HG02571 (cell line): ENCODE data around the gene GPR50.
A peak's percentile ranks its signal among the peaks of the same experiment; 100 is the strongest.

Source experiments
- ATAC-seq: cut with Tn5 transposase; IDR thresholded peaks from one replicate; pipeline ENCODE4 v1.9.1; 2021; ENCODE audit warnings: mild to moderate bottlenecking, moderate library complexity; ENCODE audit not compliant: unreplicated experiment

Gene GPR50

GRCh38 chrX:151176231-151176750, at the start of gene GPR50:
Gene GPR50 (plus strand): TSS chrX:151176584. CDS start chrX:151176722, 138 bp downstream.
- ATAC-seq = no peak

DNA sequence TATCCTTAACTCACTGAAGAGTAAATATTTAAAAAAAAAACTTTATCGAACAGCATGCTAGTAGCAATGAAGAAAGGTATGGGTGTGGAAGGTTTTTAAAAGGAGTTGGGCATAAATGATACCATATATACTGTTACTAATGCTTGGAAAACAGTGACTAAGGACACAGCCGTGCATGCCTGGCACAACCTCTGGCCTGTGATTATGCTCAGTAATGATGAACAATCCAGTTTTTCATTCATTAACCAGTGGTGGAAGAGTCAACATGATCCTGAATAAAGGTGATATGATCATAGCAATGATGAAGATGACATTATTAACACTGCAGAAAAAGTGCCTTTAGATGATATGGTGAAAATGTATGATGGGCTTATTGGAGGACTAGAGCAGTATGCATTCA, 43.9 kb upstream of the GPR50 start:
- no peak for ATAC-seq

- ATAC-seq = peak; percentile 71
Measured at GRCh38 chrX:151151665-151152267, 24.6 kb upstream of the GPR50 start.

DNA sequence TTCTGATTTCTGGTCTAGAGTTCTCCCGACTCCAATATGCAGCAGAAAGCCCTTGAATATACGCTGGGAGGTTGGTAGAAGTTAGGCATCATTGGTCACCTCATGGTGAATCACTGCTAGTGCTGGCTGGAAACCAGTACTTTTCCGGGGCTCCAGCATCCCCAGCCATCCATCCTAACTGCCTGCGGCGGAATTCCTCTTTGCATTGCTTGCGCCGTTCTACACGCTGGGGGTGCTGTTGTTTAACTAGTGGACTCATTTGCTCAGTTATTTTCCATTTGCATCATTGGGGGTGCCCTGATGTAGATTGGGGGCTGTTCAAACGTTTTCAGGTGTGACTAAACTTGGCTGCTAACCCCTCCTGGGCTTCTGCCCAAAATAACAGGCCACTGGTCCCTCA, 23.3 kb upstream of the GPR50 start:
- ATAC-seq = no peak

- ATAC-seq = no peak
Measured at GRCh38 chrX:151153667-151154066, 22.7 kb upstream of the GPR50 start.

DNA sequence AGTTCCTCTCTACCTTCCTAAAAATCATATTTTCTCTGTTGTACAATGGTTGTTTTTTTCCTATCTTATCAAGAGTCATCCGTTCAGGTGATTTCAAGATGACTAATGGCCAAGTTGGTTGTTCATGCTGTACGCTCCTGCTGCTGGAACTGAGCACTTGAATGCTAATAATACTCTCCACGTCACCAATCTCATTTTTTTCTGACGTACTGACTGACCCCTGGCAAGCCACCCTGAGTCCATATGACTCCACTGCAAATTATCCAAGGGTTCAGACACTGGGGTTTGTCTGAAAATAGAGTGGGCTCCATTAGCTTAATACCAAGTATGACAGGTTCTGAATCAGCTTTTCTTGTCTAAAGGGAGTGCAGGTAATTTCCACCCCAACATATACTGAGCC, 21.1 kb upstream of the GPR50 start:
- ATAC-seq = no peak

- ATAC-seq = no peak
Measured at GRCh38 chrX:151161690-151162089, 14.7 kb upstream of the GPR50 start.

GRCh38 chrX:151167791-151168345, 8.5 kb upstream of the GPR50 start:
- no peak for ATAC-seq

- no peak for ATAC-seq
Measured at GRCh38 chrX:151169783-151170182, 6.6 kb upstream of the GPR50 start.

- ATAC-seq = no peak
Measured at GRCh38 chrX:151174581-151175282, 1.7 kb upstream of the GPR50 start.

DNA sequence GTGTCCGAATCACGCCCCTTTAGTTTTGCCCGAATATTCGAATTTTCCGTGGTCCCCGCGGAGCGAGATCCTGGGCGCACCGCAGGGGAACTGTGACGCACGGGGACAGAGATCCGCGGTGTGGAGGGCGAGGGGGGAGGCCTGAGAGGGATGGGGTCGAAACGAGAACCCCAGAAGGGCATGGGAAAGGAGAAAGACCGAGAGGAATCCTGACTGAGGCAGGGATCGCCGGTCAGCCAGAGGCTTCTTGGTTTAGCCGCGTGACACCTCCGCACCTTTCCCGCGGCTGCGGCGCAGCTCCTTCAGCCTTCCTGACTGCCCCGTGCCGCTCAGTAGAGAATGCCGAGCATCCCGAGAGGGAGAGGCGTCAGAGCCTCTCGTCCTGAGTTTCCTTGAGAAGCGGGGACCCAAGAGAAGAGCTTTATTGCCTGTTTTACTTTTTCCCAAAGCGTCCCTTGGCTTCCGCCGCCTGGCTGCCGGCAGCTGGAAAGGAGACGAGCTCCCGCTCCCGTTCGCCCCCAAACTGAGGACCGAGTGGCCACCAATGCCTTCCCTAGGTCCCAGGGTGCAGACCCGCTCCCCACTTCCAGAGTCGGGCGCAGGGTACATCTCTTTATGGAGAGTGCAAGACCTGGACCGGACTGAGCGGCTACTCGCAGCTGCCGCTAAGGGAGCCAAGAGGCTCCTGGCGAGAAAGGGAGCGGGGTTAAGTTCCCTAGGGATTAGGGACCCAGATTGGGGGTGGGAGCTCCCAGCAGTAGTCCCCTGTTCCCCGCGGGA, 911 bp upstream of the GPR50 start:
- no peak for ATAC-seq

- ATAC-seq = no peak
Measured at GRCh38 chrX:151177141-151178027, 1.0 kb downstream of the GPR50 start.

DNA sequence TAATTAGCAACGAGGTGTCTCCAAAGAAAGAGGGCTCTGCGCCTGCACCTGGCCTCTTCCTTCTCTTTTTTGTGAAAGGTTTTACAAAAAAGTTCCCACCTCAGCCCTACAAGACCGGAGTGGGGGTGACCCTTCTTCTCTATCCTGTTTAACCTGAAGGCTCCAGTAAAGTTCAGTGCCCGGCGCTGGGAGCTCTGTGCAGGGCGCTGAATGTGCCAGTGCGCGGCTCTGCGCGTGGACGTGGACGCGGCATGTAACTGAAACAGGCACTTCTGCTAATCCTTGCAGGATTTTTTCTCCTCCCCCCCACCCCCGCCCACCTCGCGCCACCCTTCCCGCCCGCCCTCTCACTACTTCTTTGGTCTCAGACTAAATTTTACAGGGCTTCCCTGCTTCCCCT, 2.4 kb downstream of the GPR50 start:
- ATAC-seq = no peak

DNA sequence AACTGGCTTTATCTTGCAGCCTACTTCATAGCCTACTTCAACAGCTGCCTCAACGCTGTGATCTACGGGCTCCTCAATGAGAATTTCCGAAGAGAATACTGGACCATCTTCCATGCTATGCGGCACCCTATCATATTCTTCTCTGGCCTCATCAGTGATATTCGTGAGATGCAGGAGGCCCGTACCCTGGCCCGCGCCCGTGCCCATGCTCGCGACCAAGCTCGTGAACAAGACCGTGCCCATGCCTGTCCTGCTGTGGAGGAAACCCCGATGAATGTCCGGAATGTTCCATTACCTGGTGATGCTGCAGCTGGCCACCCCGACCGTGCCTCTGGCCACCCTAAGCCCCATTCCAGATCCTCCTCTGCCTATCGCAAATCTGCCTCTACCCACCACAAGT, 4.0 kb downstream of the GPR50 start:
- no peak for ATAC-seq

- ATAC-seq = no peak
Measured at GRCh38 chrX:151181088-151181487, 4.7 kb downstream of the GPR50 start.

- no peak for ATAC-seq
Measured at GRCh38 chrX:151183233-151183753, 6.9 kb downstream of the GPR50 start.

GRCh38 chrX:151183912-151184565, 7.7 kb downstream of the GPR50 start:
- ATAC-seq = no peak

DNA sequence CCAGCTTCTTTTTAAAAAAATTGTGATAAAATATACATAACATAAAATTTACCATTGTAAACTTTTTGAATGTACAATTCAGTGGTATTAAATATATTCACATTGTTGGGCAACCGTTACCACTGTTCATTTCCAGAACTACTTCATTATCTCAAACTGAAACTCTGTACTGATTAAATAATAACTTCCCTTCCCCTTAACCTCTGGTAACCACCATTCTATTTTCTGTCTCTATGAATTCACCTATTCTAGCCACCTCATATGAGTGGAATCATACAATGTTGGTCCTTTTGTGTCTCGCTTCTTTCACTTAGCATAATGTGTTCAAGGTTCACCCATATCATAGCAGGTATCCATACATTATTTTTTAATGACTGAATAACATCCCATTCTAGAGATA, 8.3 kb downstream of the GPR50 start:
- ATAC-seq = no peak

GRCh38 chrX:151206871-151207270, 30.5 kb downstream of the GPR50 start:
- no peak for ATAC-seq

GRCh38 chrX:151225843-151226242, 49.5 kb downstream of the GPR50 start:
- no peak for ATAC-seq
